Stimulated activated CD4-positive, alpha-beta T cell treated with anti-CD3 and anti-CD28 coated beads, Interleukin-1b, Interleukin-23, amount 100 ng/mL, for 24 hours (primary cell): ENCODE results near the gene IL22RA2.
"Not testable (repeated sequence)": the region's sequence is repeated elsewhere in the genome, so short reads cannot be mapped to it uniquely, and the experiment has no call there.

Experiments used
- DNase-seq, 4 experiments: peaks; one replicate each; pipeline ENCODE4 v3.0.0-alpha.2; 2020; ENCODE audit warnings: low read depth in 4 of 4, low spot score in 1 of 4

The IL22RA2 gene

DNA sequence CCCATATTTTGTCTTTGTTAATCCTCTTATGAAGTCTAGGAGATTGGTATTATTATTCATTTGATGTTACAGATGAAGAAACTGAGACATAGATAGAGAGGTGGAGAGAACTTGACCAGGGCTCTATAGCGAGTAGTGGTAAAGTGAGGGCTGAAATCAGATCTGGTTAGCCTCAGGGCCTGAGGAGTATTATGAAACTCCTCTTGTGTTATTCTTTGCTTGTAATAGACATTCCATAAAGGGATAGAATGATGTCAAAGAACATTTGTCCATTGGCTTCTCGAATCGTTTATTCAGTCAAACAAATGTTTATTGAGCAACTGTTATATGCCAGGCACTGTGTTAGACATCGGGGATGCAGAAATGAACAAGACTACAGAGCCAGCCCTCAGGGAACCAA lies at the start of gene IL22RA2:
TSS of gene IL22RA2 (minus strand) at position 144 of the 400 bp plus-strand sequence. CDS start 11,895 bp downstream, outside the sequence.
- DNase-seq, result no peak

DNA sequence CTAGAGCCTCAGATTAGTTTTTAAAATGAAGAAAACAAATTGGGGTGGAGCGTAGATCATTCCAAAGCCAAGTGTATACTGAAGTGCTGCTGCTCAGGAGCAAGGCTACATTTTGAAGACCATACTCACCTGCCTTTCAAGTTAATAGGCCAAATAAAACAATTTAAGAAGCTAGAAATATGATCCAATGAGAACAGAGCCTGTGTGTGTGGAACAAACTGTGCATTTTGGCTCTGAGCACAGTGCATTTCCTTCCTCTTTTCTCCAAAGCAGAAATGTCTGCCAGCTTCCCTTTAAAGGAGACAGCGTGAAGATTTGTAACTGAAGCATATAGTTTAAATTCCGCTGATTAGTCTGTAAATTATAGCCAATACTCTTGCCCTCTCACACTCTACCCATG lies 48.9 kb upstream of the IL22RA2 start:
- DNase-seq, result no peak

- DNase-seq, result no peak
These were observed 46.3 kb upstream of the IL22RA2 start for GRCh38 chr6:137219664-137220252.

- DNase-seq, result peak; percentile 95 to 97 (median 96)
These were observed 45.6 kb upstream of the IL22RA2 start, which contains the start of gene IFNGR1 for GRCh38 chr6:137218917-137219663. Gene IFNGR1, minus strand, starts transcription at chr6:137219385. Its CDS starts 58 bp downstream, at chr6:137219327.

- peak in 1 of 4 experiments; percentile 17 for DNase-seq
These were observed 45.1 kb upstream of the IL22RA2 start for GRCh38 chr6:137218473-137218916.

DNA sequence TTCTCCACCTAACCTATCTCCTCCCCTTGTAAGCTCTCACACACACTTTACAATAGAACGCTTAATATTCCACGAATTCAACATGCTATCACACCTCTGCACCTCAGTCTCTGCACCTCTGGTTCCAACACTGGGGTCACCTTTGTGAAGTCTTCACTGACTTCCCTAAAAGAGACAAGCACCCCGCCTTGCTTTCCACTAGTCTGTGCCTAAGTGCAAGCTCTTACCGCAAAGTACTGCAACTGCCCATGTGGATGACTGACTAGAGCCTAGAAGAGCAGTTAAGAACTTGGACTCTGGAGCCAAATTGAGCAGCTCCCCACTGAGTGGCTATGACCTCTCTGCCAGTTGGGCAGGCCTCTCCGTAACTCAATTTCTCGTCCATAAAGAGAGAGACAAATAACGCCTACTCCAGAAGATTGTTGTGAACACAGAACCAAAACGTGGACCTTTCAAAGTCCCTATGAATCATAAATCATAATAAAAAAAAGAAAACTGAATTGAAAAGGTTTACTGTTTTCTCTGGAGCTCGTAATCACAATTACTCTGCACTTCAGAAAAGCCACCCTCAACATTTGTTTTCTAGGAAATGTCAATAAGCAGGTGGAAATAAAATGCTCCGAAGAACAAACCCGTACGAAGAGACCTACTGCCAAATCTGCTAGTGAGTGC lies 44.5 kb upstream of the IL22RA2 start:
- no peak for DNase-seq

DNA sequence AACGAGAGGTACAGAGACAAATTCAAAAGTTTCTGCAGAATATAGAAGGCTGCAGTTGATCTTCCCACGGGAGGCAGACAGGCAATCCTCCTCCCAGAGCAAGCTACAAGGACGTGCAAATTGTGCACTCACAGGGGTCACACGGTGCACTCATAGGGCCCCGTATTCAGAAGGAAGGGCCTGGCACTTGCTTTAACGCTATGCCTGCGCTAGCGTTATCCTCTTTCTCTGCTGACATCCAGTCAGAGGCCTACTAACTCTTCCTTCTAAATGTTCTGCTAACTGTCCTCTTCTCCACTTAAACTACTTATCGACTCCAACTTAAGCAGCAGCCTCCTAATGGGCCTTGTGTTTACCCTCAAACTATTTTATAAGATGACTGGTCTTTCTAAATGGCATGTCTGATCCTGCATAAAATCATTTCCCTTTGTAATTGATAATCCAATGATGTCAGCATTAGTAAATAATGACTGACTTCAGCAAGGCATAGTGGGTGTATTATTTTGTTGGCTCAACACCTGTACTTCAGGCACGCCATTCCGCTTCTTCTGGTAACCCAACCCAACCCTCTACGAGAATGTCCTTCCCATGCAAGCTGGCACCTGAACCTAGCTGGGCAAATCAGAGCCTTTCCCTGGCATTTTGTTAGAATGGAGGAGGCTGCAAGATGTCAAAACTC lies 43.6 kb upstream of the IL22RA2 start:
- DNase-seq, result no peak

DNA sequence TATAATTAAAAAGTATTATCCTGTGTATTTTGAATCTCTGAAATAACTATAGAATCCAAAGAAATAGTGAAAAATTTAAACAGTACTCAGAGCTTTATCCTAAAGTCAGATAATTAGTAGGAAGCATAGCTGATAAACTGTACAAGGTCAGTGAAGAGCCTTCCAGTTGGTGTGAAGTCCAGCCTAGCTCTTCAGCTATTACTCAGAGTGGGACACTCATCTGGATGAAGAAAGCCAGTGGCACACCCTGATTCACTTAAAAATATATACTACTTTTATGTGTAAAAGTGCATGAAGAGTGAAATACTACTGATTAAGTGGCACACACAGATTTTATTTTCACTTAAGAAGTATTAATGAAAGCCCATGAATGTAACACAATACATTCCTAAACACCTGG lies 42.7 kb upstream of the IL22RA2 start:
- no peak for DNase-seq

- not testable (repeated sequence) for DNase-seq
These were observed 42.2 kb upstream of the IL22RA2 start for GRCh38 chr6:137215630-137216029.

DNA sequence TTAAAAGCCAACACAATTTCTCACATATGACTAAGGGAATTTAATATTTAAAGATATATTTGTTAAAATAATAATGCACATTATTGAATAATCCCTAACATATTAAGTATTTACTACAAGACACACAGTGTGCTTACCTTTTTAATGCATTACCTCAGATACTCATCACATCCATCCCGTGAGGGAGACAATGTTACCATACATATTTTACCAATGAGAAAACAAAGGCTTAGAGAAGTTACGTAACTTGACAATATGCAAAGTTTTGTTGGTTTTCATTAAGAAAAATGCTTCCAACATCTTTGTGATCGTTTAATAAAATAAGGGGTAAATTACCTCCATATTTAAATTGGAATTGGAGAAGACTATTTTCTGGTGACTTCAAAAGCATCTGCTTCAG lies 41.5 kb upstream of the IL22RA2 start:
- no peak for DNase-seq

DNA sequence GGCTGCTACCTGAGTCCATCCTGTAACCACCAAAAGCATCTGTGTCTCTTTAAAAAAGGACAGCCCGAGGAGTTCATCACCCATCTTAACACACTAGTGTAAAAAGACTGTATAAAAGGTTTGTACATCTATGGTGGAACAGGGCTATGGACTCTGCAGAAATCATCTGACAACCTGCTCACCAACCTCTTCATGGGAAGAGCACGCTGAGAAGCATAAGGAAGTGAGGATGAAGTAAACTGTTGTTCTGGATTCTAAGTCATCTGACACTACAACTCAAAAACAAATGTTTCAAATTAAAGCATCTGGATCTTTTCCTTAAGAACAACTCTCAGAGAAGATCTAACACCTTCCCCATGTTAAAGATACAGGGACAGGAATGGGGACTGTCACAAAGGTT lies 40.4 kb upstream of the IL22RA2 start:
- DNase-seq, result no peak

DNA sequence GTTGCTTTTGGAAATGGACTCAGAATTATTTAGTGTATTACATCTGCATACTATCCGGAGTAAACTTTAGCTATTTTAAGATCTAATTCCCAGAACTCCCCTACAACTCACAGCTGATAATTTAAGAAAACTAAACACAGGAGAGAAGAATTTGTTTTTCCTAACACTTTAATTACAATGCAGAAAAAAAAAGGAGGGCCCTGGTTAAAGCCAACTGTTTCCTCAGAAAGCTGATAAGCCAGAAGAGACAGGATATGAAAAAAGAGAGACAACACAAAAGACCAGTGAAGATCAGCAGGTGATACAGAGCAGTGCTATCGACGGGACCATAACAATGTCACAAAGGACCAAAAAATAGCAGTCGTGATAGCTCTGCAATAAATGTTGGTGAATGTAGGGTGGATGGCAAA lies 39.9 kb upstream of the IL22RA2 start:
- DNase-seq, result no peak

GRCh38 chr6:137211910-137212309 lies 38.5 kb upstream of the IL22RA2 start:
- no peak for DNase-seq

DNA sequence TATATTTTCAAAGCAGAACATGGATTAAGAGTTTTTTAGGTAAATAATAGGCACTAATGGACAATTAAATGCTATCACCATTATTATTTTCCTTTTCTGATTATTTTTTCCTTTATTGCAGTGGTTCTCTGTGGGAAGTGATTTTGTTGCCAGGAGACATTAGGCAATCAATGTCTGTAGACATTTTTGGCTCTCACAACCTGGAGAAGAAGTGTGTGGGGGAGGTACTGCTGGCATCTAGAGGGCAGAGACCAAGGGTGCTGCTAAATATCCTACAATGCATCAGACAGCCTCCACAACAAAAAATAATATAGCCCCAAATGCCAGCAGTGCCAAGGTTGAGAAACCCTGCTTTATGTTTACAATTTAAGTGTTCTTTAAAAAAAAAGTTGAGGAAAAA lies 37.5 kb upstream of the IL22RA2 start:
- no peak for DNase-seq

- no peak for DNase-seq
These were observed 34.8 kb upstream of the IL22RA2 start for GRCh38 chr6:137208279-137208678.

GRCh38 chr6:137207457-137207856 lies 34.0 kb upstream of the IL22RA2 start:
- DNase-seq, result not testable (repeated sequence)

DNA sequence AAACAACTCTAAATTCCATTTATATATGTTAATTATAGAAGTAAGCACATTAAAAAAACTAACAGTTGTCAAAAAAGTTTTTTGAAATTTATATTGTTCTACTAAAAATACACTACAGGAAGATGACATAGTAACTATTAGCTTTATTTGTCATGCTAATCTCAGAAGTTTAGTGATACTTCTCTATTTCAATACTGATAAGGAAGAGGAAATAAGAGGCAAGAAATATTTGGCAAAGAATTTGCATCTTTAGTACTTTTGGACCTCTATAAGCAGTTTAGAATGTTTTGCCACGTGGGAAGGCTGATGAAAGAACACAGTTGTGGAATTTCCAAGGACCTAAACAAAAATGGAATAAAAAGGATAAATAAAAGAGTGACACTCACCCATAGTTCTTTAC lies 33.1 kb upstream of the IL22RA2 start:
- DNase-seq, result no peak

DNA sequence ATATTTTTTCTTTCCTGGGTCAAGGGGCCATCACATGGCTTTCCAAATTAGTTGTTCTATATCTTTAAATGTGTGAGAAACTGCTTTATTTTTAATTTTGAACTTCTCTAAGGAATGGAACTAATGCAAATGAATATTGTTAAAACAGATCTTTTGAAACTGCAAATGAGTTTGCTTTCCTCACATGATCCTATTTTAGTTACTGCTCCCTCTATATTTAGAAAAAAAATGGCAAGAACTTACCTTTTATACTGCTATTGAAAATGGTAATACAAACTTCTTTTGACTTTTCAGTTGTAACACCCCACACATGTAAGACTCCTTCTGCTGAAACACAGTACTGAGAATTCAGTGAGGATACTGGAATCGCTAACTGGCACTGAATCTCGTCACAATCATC lies 29.8 kb upstream of the IL22RA2 start:
- DNase-seq, result no peak

DNA sequence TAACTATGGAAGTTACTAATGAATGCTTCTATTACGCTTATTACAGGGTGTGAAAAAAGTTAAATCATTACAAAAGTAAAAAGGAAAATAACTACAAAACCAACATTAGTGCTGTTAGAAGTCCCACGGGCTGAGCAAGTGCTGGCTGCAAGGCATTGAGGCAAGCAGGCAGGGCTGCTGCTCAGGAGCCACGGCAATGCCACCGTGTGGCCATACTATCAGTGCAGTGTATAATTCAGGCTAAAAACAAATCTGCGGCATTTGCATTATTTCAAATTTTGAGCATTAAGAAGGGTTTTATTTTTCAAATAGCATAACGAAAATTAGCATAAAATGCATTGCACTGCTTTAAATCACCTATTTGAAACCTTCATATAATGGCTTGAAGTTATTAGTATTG lies 28.6 kb upstream of the IL22RA2 start:
- no peak for DNase-seq

DNA sequence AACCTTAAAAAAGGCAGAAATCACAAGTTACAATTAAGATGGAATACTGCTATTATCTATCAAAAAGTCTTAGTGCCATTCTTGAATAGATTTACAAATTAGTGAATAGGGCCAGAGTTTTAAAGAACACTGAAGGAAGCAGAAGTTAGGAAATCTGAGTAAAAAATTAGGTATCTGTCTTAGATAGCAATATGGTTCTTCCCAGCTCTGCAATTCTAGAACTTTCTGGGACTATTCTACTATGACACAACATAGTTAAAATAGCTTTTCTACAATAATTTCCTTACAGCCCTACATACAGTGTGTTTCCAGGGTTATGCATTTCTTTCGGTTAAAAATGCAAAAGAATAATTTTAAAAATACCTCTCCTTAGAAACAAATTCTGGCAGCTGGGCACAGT lies 27.6 kb upstream of the IL22RA2 start:
- DNase-seq, result no peak

- no peak for DNase-seq
These were observed 26.8 kb upstream of the IL22RA2 start for GRCh38 chr6:137200288-137200687.
